GM12873 (cell line): ENCODE data around the gene CYP11A1.

Experiments
- CTCF ChIP-seq: IDR thresholded peaks from 2 replicates; pipeline ENCODE4 v1.5.1; 2012; ENCODE audit warnings: low read depth, mild to moderate bottlenecking, moderate library complexity, low read length, control low read depth; ENCODE audit not compliant: insufficient read depth; ENCODE audit errors: missing control alignments

CYP11A1 gene

GRCh38 chr15:74318376-74319137, 48.9 kb downstream of the CYP11A1 start:
- TF ChIP-seq CTCF, result no peak

GRCh38 chr15:74317820-74318375, 49.5 kb downstream of the CYP11A1 start:
- TF ChIP-seq CTCF, result no peak

- no peak for TF ChIP-seq CTCF
Measured at GRCh38 chr15:74316141-74316540, 51.3 kb downstream of the CYP11A1 start.

- TF ChIP-seq CTCF, result peak; percentile 2
Measured at GRCh38 chr15:74315626-74316025, 51.8 kb downstream of the CYP11A1 start.

GRCh38 chr15:74314795-74315438, 52.5 kb downstream of the CYP11A1 start:
- no peak for TF ChIP-seq CTCF

- TF ChIP-seq CTCF, result no peak
Measured at GRCh38 chr15:74313889-74314288, 53.6 kb downstream of the CYP11A1 start.

GRCh38 chr15:74312445-74313007, 54.9 kb downstream of the CYP11A1 start:
- no peak for TF ChIP-seq CTCF
